ENCODE data around the gene GPATCH1. TPM values are rescaled to one million over a fixed set of nuclear protein-coding genes. Genes with fewer than 3 reads are reported as not detected.

GPATCH1 gene
- total and polyA plus RNA-seq, 9 of the 15 experiments (the other 6 are each of a cell fraction or from before 2014, with no cell fraction given), result 3.7 to 9.7 (median 7.7) TPM

- TF ChIP-seq MYC (IDR thresholded peaks at IDR 0.05; ENCODE audit: low read depth, low read length), result peak; percentile 34; the same call in 1 of the 2 replicates
- no peak for TF ChIP-seq MYC (CRISPR knock-in tag; IDR thresholded peaks at IDR 0.05; ENCODE audit: borderline replicate concordance, low read depth)
- no peak for TF ChIP-seq SREBF2 (CRISPR knock-in tag; IDR thresholded peaks at IDR 0.05)
- TF ChIP-seq TAF1 (IDR thresholded peaks at IDR 0.05; ENCODE audit: control insufficient read depth, extremely low read depth, insufficient read depth, low read length, severe bottlenecking), result no peak
- no peak for TF ChIP-seq SIN3A (IDR thresholded peaks at IDR 0.05; ENCODE audit: borderline replicate concordance in 2 of 2, control insufficient read depth in 1 of 2, low read depth in 2 of 2, low read length in 2 of 2)
- TF ChIP-seq TAF15 (IDR thresholded peaks at IDR 0.05; ENCODE audit: low read depth, low read length), result no peak
- TF ChIP-seq ZNF77 (CRISPR knock-in tag; IDR thresholded peaks at IDR 0.05), result no peak
- peak; percentile 67; the same call in 1 of the 2 replicates for TF ChIP-seq GATA2 (CRISPR knock-in tag; IDR thresholded peaks at IDR 0.05)
- TF ChIP-seq, protein P1, sequence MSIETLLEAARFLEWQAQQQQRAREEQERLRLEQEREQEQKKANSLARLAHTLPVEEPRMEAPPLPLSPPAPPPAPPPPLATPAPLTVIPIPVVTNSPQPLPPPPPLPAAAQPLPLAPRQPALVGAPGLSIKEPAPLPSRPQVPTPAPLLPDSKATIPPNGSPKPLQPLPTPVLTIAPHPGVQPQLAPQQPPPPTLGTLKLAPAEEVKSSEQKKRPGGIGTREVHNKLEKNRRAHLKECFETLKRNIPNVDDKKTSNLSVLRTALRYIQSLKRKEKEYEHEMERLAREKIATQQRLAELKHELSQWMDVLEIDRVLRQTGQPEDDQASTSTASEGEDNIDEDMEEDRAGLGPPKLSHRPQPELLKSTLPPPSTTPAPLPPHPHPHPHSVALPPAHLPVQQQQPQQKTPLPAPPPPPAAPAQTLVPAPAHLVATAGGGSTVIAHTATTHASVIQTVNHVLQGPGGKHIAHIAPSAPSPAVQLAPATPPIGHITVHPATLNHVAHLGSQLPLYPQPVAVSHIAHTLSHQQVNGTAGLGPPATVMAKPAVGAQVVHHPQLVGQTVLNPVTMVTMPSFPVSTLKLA (conservative IDR thresholded peaks at IDR 0.05), result peak; percentile 37 to 70; a peak in 2 of 4 replicates
- TF ChIP-seq ERF (CRISPR knock-in tag; IDR thresholded peaks at IDR 0.05), result no peak
- no peak for TF ChIP-seq KDM2B (CRISPR knock-in tag; IDR thresholded peaks at IDR 0.05)
- TF ChIP-seq ARID2 (IDR thresholded peaks at IDR 0.05), result no peak
- TF ChIP-seq ZBED1 (IDR thresholded peaks at IDR 0.05), result no peak
- TF ChIP-seq POLR2B (IDR thresholded peaks at IDR 0.05; ENCODE audit: low read depth, partially characterized antibody), result no peak
- peak; percentile 90 for TF ChIP-seq MTA2 (IDR thresholded peaks at IDR 0.05; ENCODE audit: low read depth)
- no peak for TF ChIP-seq HIVEP1 (CRISPR knock-in tag; IDR thresholded peaks at IDR 0.05)
- TF ChIP-seq KLF13 (tag; IDR thresholded peaks at IDR 0.05; ENCODE audit: borderline replicate concordance, low read depth), result no peak
- TF ChIP-seq OTX1 (CRISPR knock-in tag; IDR thresholded peaks at IDR 0.05), result no peak
- TF ChIP-seq HDAC8 (tag; IDR thresholded peaks at IDR 0.05), result no peak
- no peak for TF ChIP-seq SP1 (CRISPR knock-in tag; IDR thresholded peaks at IDR 0.05)
- TF ChIP-seq ARID1B (IDR thresholded peaks at IDR 0.05), result peak; percentile 98
- TF ChIP-seq FIP1L1 (IDR thresholded peaks at IDR 0.05; ENCODE audit: low read depth, low read length, poor library complexity, severe bottlenecking), result no peak
- no peak for TF ChIP-seq CTCF (IDR thresholded peaks at IDR 0.05 in 2 of 3, conservative IDR thresholded peaks at IDR 0.05 in 1 of 3; ENCODE audit: insufficient read depth in 2 of 3, low read depth in 1 of 3, low read length in 3 of 3)
- no peak for TF ChIP-seq SIX5 (IDR thresholded peaks at IDR 0.05; ENCODE audit: borderline replicate concordance in 1 of 2, insufficient read depth in 1 of 2, low read depth in 1 of 2, low read length in 2 of 2)
- no peak for TF ChIP-seq PHTF2 (CRISPR knock-in tag; IDR thresholded peaks at IDR 0.05)
- no peak for TF ChIP-seq CBX3 (IDR thresholded peaks at IDR 0.05; ENCODE audit: borderline replicate concordance in 1 of 2, low read length in 2 of 2)
- TF ChIP-seq KHSRP (IDR thresholded peaks at IDR 0.05), result peak; percentile 53; the same call in 1 of the 2 replicates
Observed at GRCh38 chr19:33100894-33101644, 20.1 kb downstream of the GPATCH1 start (continued).

All from K562 (cell line).